Measurements from ENCODE around the gene GGN.

DNA sequence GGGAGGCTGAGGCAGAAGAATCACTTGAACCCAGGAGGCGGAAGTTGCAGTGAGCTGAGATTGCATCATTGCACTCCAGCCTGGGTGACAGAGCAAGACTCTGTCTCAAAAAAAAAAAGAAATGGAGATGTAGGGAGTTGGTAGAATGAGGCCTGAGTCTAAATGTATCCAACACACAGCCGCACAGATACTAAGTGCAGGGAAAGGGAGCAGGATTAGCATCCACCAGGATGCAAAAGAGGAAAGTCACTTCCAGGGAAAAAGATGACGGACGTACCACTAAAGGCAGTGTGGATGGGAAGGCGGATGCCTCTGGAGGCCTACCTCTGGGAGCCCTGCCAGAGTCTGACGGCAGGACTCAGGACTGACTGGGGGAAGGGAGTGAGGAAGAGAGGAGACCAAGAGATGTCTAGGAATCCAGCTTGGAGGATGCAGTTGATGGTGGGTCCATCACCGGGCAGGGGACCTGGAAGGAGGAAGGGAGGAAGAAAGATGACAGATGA is 21.8 kb upstream of the GGN start:
- TF ChIP-seq POLR2A (IDR thresholded peaks at IDR 0.05) (no peak), CTCF (IDR thresholded peaks at IDR 0.05) (no peak)
